PC-9 (cell line): ENCODE measurements around the gene HAUS3. TPM values are rescaled to one million over a fixed set of nuclear protein-coding genes. Genes with fewer than 3 reads are reported as not detected.

Source experiments
- BruUV-seq: library from RNA; stranded (reverse); fragments of 400-500 nt; replicated peaks from 2 replicates; lab custom pipeline; 2021; lab: Mats Ljungman, UMichigan
- CTCF ChIA-PET: fragments of 300-600 bp; sonication (Branson Sonifier 250); formaldehyde crosslinking; loops from one replicate; lab custom pipeline; 2022; ENCODE audit warnings: antibody characterized with exemption; lab: Charles Lee
- POLR2A ChIA-PET: fragments of 300-600 bp; sonication (Branson Sonifier 250); formaldehyde crosslinking; loops from one replicate; lab custom pipeline; 2022; ENCODE audit warnings: antibody characterized with exemption; ENCODE audit not compliant: unreplicated experiment; lab: Charles Lee
- DNase-seq, 2 experiments: peaks; one replicate each; pipeline versions ENCODE4 v3.0.0 to v3.0.0-alpha.2; 2015 to 2022; ENCODE audit warnings: mixed read lengths in 1 of 2
- H2AFZ ChIP-seq: fragments of 200-600 bp; sonication (generic); 2 replicates; pipeline ENCODE4 v1.8.1; 2017; ENCODE audit warnings: antibody characterized with exemption
- H3F3A ChIP-seq: fragments of 200-600 bp; sonication (generic); 2 replicates; pipeline ENCODE4 v1.8.1; 2017; ENCODE audit warnings: antibody characterized with exemption, mild to moderate bottlenecking, low read depth; ENCODE audit not compliant: insufficient read depth
- H3K27ac ChIP-seq: fragments of 200-600 bp; sonication (generic); 2 replicates; pipeline ENCODE4 v1.6.1; 2016; ENCODE audit warnings: mixed run types
- H3K27me3 ChIP-seq: fragments of 200-600 bp; sonication (generic); 2 replicates; pipeline ENCODE4 v1.6.1; 2016; ENCODE audit warnings: low read depth, mixed run types; ENCODE audit not compliant: insufficient read depth
- H3K36me3 ChIP-seq: fragments of 200-600 bp; sonication (generic); 2 replicates; pipeline ENCODE4 v1.6.1; 2016; ENCODE audit warnings: low read depth, mixed run types
- H3K4me1 ChIP-seq: fragments of 200-600 bp; sonication (generic); replicated peaks from 2 replicates; pipeline ENCODE4 v1.6.1; 2016; ENCODE audit warnings: mixed run types; ENCODE audit not compliant: insufficient read depth
- H3K4me2 ChIP-seq: fragments of 200-600 bp; sonication (generic); 2 replicates; pipeline ENCODE4 v1.6.1; 2017; ENCODE audit warnings: mixed run types
- H3K4me3 ChIP-seq: fragments of 200-600 bp; sonication (generic); 2 replicates; pipeline ENCODE4 v1.6.1; 2016; ENCODE audit warnings: mixed run types
- H3K79me2 ChIP-seq: fragments of 200-600 bp; sonication (generic); 2 replicates; pipeline ENCODE4 v1.6.1; 2017; ENCODE audit warnings: low read depth, mixed run types
- H3K9me2 ChIP-seq: fragments of 200-600 bp; sonication (generic); 2 replicates; pipeline ENCODE4 v1.8.1; 2017; ENCODE audit warnings: mild to moderate bottlenecking; ENCODE audit not compliant: insufficient read depth
- H3K9me3 ChIP-seq: fragments of 200-600 bp; sonication (generic); 2 replicates; pipeline ENCODE4 v1.8.1; 2016; ENCODE audit warnings: low read depth; ENCODE audit not compliant: insufficient read depth
- H4K20me1 ChIP-seq: fragments of 200-600 bp; sonication (generic); 2 replicates; pipeline ENCODE4 v1.8.1; 2017; ENCODE audit not compliant: insufficient read depth
- EZH2 ChIP-seq: fragments of 200-600 bp; sonication (generic); IDR thresholded peaks from 2 replicates; pipeline ENCODE4 v1.8.0; 2017; ENCODE audit warnings: antibody characterized with exemption, low read depth
- intact Hi-C: fragments of 100-400 bp; cut with micrococcal nuclease; formaldehyde crosslinking; loops from one replicate; pipeline ENCODE4 v1.10.0; 2022; ENCODE audit not compliant: unreplicated experiment
- total RNA-seq: library from RNA; stranded (reverse); gene quantifications from 2 replicates; pipeline ENCODE4 v1.2.3, GENCODE V29; 2021
- TF ChIP-seq, protein P1 (sequence below): fragments of 200-600 bp; sonication (generic); conservative IDR thresholded peaks from 2 replicates; pipeline ENCODE4 v1.6.1; 2017; ENCODE audit warnings: mixed run types, antibody characterized with exemption, mild to moderate bottlenecking, moderate library complexity

Gene HAUS3
- total RNA-seq, 1 experiment from 2014 or later, result 16.2 TPM

DNA sequence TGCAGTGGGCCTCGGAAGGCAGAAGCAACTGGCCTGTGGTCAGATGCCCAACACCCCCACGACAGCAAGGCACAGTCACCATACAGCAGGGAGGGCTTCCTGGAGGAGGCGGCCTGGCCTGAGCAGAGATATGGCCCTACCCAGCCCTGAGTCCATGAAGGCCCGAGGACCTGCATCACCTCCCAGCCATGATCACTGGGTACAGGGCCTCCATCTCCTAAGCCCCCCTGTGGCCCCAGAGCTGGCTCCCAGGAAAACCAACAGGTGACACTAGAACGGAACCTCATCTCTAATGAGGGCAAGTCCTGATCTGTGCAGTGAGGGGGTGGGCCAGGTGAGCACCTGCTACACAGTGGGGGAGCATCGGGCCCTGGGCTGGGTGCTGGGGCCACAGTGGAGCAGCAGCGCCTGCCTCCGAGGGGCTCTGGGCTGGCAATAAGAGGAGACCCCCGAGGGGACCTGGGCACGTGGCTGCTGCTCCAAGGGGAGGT is 46.2 kb upstream of the HAUS3 start:
- Histone ChIP-seq H3K4me1 (no peaks in the 10 kb centered on the region), H4K20me1 (no peaks in the 10 kb centered on the region; the same call in 1 of the 2 replicates), H3K4me2 (no peak overlapping the region), H3F3A (no peaks in the 10 kb centered on the region; the same call in 1 of the 2 replicates), H3K4me3 (no peak overlapping the region), H3K27ac (no peak overlapping the region), H3K36me3 (no peaks in the 10 kb centered on the region), H3K79me2 (no peaks in the 10 kb centered on the region), H3K27me3 (peaks cover 42% of the 10 kb centered on the region), H3K9me3 (no peaks in the 10 kb centered on the region), H2AFZ (no peak overlapping the region), H3K9me2 (no peaks in the 10 kb centered on the region)
- TF ChIP-seq, protein P1, sequence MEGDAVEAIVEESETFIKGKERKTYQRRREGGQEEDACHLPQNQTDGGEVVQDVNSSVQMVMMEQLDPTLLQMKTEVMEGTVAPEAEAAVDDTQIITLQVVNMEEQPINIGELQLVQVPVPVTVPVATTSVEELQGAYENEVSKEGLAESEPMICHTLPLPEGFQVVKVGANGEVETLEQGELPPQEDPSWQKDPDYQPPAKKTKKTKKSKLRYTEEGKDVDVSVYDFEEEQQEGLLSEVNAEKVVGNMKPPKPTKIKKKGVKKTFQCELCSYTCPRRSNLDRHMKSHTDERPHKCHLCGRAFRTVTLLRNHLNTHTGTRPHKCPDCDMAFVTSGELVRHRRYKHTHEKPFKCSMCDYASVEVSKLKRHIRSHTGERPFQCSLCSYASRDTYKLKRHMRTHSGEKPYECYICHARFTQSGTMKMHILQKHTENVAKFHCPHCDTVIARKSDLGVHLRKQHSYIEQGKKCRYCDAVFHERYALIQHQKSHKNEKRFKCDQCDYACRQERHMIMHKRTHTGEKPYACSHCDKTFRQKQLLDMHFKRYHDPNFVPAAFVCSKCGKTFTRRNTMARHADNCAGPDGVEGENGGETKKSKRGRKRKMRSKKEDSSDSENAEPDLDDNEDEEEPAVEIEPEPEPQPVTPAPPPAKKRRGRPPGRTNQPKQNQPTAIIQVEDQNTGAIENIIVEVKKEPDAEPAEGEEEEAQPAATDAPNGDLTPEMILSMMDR, result no peak
- TF ChIP-seq EZH2, result no peak
- intact Hi-C loops, result no loop called here
- ChIA-PET CTCF (no interaction called here), POLR2A (no interaction called here)
- BruUV-seq, result no TSS peak
- no peak for DNase-seq

- H3K27ac ChIP-seq, result no peak overlapping the region
- H3K9me2 ChIP-seq, result no peaks in the 10 kb centered on the region
- TF ChIP-seq, protein P1, result no peak
- TF ChIP-seq EZH2, result no peak
- BruUV-seq, result no TSS peak
- ChIA-PET CTCF (no interaction called here), POLR2A (no interaction called here)
- H2AFZ ChIP-seq, result no peak overlapping the region
- H3F3A ChIP-seq, result no peaks in the 10 kb centered on the region; the same call in 1 of the 2 replicates
- H3K36me3 ChIP-seq, result no peaks in the 10 kb centered on the region
- intact Hi-C loops, result no loop called here
- H3K79me2 ChIP-seq, result no peaks in the 10 kb centered on the region
- H3K4me3 ChIP-seq, result no peak overlapping the region
- no peaks in the 10 kb centered on the region for H3K9me3 ChIP-seq
- no peak overlapping the region for H3K4me2 ChIP-seq
- H4K20me1 ChIP-seq, result no peaks in the 10 kb centered on the region; the same call in 1 of the 2 replicates
- H3K4me1 ChIP-seq, result no peaks in the 10 kb centered on the region
- H3K27me3 ChIP-seq, result peaks cover 42% of the 10 kb centered on the region
- no peak for DNase-seq
Observed at GRCh38 chr4:2287594-2287915, 45.6 kb upstream of the HAUS3 start.

DNA sequence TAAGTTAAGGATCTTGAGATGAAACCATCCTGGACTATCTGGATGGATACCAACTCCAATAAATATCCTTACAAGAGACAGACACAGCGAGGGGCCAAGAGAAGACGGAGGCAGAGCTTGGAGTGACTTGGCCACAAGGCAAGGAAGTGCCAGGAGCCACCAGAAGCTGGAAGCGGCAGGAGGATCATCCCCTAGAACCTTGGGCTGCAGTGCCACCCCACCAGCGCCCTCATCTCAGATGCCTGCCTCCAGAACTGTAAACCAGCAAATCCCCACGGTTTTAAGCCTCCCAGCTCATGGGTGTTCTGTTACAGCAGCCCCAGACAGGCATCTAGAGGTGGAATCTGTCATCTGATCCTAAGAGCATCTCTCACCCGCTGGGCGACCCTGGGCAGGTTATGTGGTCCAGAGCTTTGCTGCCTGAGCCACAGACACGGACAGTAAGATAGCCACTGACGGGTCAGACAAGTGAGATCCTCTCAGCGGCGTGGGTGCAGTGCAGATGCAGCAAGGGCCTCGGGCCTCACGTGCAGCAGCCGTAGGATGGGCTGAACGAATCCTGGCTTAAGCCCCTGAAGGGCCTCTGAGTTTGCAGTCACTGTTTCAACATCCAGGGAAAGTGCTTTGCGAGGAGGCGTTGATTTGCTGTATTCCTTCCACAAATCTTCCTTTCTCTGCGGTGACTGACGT is 45.1 kb upstream of the HAUS3 start:
- ChIA-PET CTCF (no interaction called here), POLR2A (no interaction called here)
- peaks cover 42% of the 10 kb centered on the region for H3K27me3 ChIP-seq
- no peak overlapping the region for H2AFZ ChIP-seq
- TF ChIP-seq EZH2, result no peak
- TF ChIP-seq, protein P1, result no peak
- H3F3A ChIP-seq, result no peaks in the 10 kb centered on the region; the same call in 1 of the 2 replicates
- H3K79me2 ChIP-seq, result no peaks in the 10 kb centered on the region
- H3K27ac ChIP-seq, result no peak overlapping the region
- no peaks in the 10 kb centered on the region for H3K4me1 ChIP-seq
- intact Hi-C loops, result no loop called here
- BruUV-seq, result no TSS peak
- H3K4me3 ChIP-seq, result no peak overlapping the region
- no peaks in the 10 kb centered on the region for H3K9me3 ChIP-seq
- H4K20me1 ChIP-seq, result no peaks in the 10 kb centered on the region; the same call in 1 of the 2 replicates
- H3K36me3 ChIP-seq, result no peaks in the 10 kb centered on the region
- DNase-seq, result no peak
- H3K4me2 ChIP-seq, result no peak overlapping the region
- H3K9me2 ChIP-seq, result no peaks in the 10 kb centered on the region
